AG09309 (cell line): Measurements from ENCODE around the gene GRAMD1A.

Experiments used
- DNase-seq: peaks from one replicate; pipeline ENCODE4 v3.0.0-alpha.2; 2010; ENCODE audit warnings: low read depth
- H3K4me3 ChIP-seq: 2 replicates; pipeline ENCODE4 v1.5.1; 2011; ENCODE audit warnings: mild to moderate bottlenecking, low read depth, low read length, moderate library complexity; ENCODE audit not compliant: control insufficient read depth
- TF ChIP-seq, protein P1 (sequence below): IDR thresholded peaks from 2 replicates; pipeline ENCODE4 v1.5.1; 2011; ENCODE audit warnings: mild to moderate bottlenecking, low read depth, low read length, inconsistent platforms; ENCODE audit not compliant: insufficient read depth, control insufficient read depth; ENCODE audit errors: missing control alignments

The GRAMD1A gene

DNA sequence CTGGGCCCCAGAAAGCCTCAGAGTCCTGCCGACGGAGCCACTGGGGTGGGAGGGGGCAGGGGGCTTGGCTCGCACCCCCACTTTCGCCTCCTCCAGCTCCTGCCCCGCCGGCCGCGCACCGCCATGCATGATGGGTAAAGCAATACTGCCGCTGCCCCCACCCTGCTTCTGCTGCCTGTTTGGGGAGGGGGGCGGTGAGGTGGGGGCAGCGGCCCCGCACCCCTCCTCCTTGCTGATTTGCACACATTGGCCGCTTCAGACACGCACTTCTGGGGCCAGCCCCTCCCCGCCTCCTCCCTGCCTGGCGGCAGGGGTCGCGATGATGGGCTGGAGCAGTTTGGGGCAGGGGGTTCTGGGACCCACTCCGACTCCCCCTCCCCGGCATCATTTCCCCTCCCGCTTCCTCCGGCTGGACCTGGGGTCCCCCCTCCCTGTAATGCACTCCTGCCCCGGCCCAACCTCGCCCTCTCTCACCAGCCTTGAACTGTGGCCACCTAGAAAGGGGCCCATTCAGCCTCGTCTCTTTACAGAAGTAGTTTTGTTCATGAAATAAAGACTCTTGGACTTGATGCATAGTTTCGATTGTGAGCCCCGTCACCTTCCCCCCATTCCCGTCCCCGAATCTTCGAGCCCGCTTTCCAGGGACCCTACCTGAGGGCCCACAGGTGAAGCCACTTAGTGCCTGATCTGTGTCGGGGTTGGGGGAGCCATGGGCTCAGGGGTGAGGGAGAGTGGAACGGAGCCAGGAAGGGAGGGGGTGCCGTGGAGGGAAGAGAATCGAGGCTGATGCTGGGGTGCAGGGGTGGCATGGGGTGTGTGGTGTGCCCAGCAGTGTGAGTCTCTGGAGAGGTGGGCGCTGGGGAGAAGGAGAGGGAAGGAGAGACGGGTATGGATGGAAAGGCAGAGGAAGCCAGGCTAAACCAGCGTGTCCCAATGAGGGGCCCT is 40.0 kb downstream of the GRAMD1A start:
- no peak for DNase-seq
- no peak overlapping the region for H3K4me3 ChIP-seq
- TF ChIP-seq, protein P1, sequence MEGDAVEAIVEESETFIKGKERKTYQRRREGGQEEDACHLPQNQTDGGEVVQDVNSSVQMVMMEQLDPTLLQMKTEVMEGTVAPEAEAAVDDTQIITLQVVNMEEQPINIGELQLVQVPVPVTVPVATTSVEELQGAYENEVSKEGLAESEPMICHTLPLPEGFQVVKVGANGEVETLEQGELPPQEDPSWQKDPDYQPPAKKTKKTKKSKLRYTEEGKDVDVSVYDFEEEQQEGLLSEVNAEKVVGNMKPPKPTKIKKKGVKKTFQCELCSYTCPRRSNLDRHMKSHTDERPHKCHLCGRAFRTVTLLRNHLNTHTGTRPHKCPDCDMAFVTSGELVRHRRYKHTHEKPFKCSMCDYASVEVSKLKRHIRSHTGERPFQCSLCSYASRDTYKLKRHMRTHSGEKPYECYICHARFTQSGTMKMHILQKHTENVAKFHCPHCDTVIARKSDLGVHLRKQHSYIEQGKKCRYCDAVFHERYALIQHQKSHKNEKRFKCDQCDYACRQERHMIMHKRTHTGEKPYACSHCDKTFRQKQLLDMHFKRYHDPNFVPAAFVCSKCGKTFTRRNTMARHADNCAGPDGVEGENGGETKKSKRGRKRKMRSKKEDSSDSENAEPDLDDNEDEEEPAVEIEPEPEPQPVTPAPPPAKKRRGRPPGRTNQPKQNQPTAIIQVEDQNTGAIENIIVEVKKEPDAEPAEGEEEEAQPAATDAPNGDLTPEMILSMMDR = no peak

- H3K4me3 ChIP-seq = no peak overlapping the region
- no peak for DNase-seq
- TF ChIP-seq, protein P1 = no peak
Observed at GRCh38 chr19:35040826-35041547, 40.9 kb downstream of the GRAMD1A start.

- no peak for DNase-seq
- H3K4me3 ChIP-seq = no peak within 1 kb of the TSS
- TF ChIP-seq, protein P1 = no peak
Observed at GRCh38 chr19:35041548-35042055, 41.5 kb downstream of the GRAMD1A start, which contains the start of gene HPN. Gene HPN, plus strand, starts transcription at chr19:35041721. Its CDS starts 786 bp downstream, at chr19:35042507.

GRCh38 chr19:35042056-35042730 is 42.1 kb downstream of the GRAMD1A start:
- no peak for DNase-seq
- TF ChIP-seq, protein P1 = no peak
- no peak overlapping the region for H3K4me3 ChIP-seq

GRCh38 chr19:35042954-35043604 is 43.0 kb downstream of the GRAMD1A start:
- TF ChIP-seq, protein P1 = no peak
- no peak overlapping the region for H3K4me3 ChIP-seq

More at GRCh38 chr19:35042954-35043604, 43.0 kb downstream of the GRAMD1A start:
- DNase-seq = no peak
